Lower leg skin (tissue), 4 donors: Measurements from ENCODE around the gene STEEP1. TPM values are rescaled to one million over a fixed set of nuclear protein-coding genes. Genes with fewer than 3 reads are reported as not detected.

ENCODE experiments used
- DNase-seq, 2 donors: peaks; one replicate each; pipeline ENCODE4 v3.0.0-alpha.2; 2019; ENCODE audit warnings: low spot score in 2 of 2
- H3K4me3 ChIP-seq: fragments of 200-600 bp; sonication (generic); 2 replicates; pipeline ENCODE4 v1.5.1; 2017; ENCODE audit warnings: mild to moderate bottlenecking, low read depth; ENCODE audit not compliant: poor library complexity, severe bottlenecking
- POLR2A ChIP-seq, 2 donors: fragments of 450-650 bp; IDR thresholded peaks; one replicate each; pipeline ENCODE4 v1.6.1; 2016 to 2017; ENCODE audit warnings: antibody characterized with exemption in 2 of 2, mild to moderate bottlenecking in 1 of 2, moderate library complexity in 1 of 2
- whole genome bisulfite sequencing, 2 donors: methylation state at CpG; one replicate each; pipeline ENCODE4 v1.1.5; 2018; 5-methylcytosine and 5-hydroxymethylcytosine counted together
- intact Hi-C: fragments of 100-400 bp; cut with DNase I; formaldehyde crosslinking; loops from one replicate; pipeline ENCODE4 v1.15.0; 2023; ENCODE audit warnings: low total_unique reads
- total RNA-seq, 4 donors: library from RNA; depleted of rRNA; stranded (reverse); fragments of >200 nt; gene quantifications; one replicate each; pipeline ENCODE4 v1.1.0, GENCODE V29; 2016
- TF ChIP-seq, protein P1 (sequence below), 3 donors: fragments of 450-650 bp; IDR thresholded peaks; one replicate each; pipeline ENCODE4 v1.5.1; 2016; ENCODE audit warnings: antibody characterized with exemption in 3 of 3, mild to moderate bottlenecking in 3 of 3, moderate library complexity in 2 of 3

Gene STEEP1
- total RNA-seq, 4 donors from 2014 or later: 25.9 to 29.4 (median 27.8) TPM

GRCh38 chrX:119489212-119490074, 75.8 kb downstream of the STEEP1 start:
- intact Hi-C loops: no loop called here
- WGBS, 2 donors: 67 to 82% methylated on average over 13 of the region's 13 CpGs

GRCh38 chrX:119488749-119489148, 76.5 kb downstream of the STEEP1 start:
- intact Hi-C loops: no loop called here
- DNase-seq: peak; percentile 23 to 85
- no peak overlapping the region for H3K4me3 ChIP-seq
- TF ChIP-seq, protein P1, sequence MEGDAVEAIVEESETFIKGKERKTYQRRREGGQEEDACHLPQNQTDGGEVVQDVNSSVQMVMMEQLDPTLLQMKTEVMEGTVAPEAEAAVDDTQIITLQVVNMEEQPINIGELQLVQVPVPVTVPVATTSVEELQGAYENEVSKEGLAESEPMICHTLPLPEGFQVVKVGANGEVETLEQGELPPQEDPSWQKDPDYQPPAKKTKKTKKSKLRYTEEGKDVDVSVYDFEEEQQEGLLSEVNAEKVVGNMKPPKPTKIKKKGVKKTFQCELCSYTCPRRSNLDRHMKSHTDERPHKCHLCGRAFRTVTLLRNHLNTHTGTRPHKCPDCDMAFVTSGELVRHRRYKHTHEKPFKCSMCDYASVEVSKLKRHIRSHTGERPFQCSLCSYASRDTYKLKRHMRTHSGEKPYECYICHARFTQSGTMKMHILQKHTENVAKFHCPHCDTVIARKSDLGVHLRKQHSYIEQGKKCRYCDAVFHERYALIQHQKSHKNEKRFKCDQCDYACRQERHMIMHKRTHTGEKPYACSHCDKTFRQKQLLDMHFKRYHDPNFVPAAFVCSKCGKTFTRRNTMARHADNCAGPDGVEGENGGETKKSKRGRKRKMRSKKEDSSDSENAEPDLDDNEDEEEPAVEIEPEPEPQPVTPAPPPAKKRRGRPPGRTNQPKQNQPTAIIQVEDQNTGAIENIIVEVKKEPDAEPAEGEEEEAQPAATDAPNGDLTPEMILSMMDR (IDR thresholded peaks at IDR 0.05): no peak
- no peak for TF ChIP-seq POLR2A (IDR thresholded peaks at IDR 0.05)
- 4 to 30% methylated on average over 7 to 8 of the region's 8 CpGs for WGBS, 2 donors

More at GRCh38 chrX:119489212-119490074, 75.8 kb downstream of the STEEP1 start:
- DNase-seq: peak in 1 of 2 donors; percentile 42
- TF ChIP-seq, protein P1 (IDR thresholded peaks at IDR 0.05): no peak
- no peak for TF ChIP-seq POLR2A (IDR thresholded peaks at IDR 0.05)
- no peak overlapping the region for H3K4me3 ChIP-seq

Other genes starting within 250 kb of the STEEP1 start
- 10 to 100 TPM; 28.1 to 44.5 (median 35.9) TPM for gene SLC25A43, start 166.1 kb downstream of the STEEP1 start, total RNA-seq
- gene SLC25A5, start 97.0 kb downstream of the STEEP1 start, total RNA-seq: 100 to 1,000 TPM; 226 to 449 (median 361) TPM
- gene UBE2A, start 9.2 kb upstream of the STEEP1 start, total RNA-seq: 10 to 100 TPM; 20.6 to 24.4 (median 22.4) TPM
- gene NKRF, start 41.0 kb upstream of the STEEP1 start, total RNA-seq: 10 to 100 TPM in 2 of 4 donors, 1 to 10 TPM in 2; 8.9 to 16.6 (median 10.4) TPM
- gene SEPTIN6, start 127.8 kb upstream of the STEEP1 start, total RNA-seq: 10 to 100 TPM in 2 of 4 donors, 1 to 10 TPM in 2; 7.8 to 11.9 (median 10.4) TPM
- 1 to 10 TPM in 1 of 4 donors, under 1 TPM in 3; 0.20 to 1.3 (median 0.56) TPM for gene SOWAHD, start 193.2 kb upstream of the STEEP1 start, total RNA-seq
- 1,000 to 10,000 TPM; 2,066 to 6,085 (median 2,614) TPM for gene RPL39, start 226.2 kb upstream of the STEEP1 start, total RNA-seq